ENCODE results near the gene PKP4.

- TF ChIP-seq CTCF (conservative IDR thresholded peaks at IDR 0.05 in 1 of 2, IDR thresholded peaks at IDR 0.05 in 1 of 2; ENCODE audit: low read depth in 1 of 2, low read length in 2 of 2) (no peak), EZH2 (IDR thresholded peaks at IDR 0.05; ENCODE audit: low read length, missing control alignments) (no peak)
These were observed 270.3 kb downstream of the PKP4 start for GRCh38 chr2:158726911-158727592.
